ENCODE data around the gene UBQLN3. TPM values are rescaled to one million over a fixed set of nuclear protein-coding genes. Genes with fewer than 3 reads are reported as not detected.

The UBQLN3 gene
- under 1 TPM in 1 of 2 donors, not detected in 1; 0.34 TPM for total RNA-seq

GRCh38 chr11:5509803-5510202 is at the start of gene UBQLN3:
UBQLN3 (minus strand) TSS chr11:5509957; CDS start chr11:5509558, 399 bp downstream.
- Mint-ChIP-seq H3K4me1 (no peaks in the 10 kb centered on the region), H3K27me3 (peaks cover 14% of the 10 kb centered on the region), H3K27ac (no peak within 1 kb of the TSS), H3K4me3 (no peak within 1 kb of the TSS), H3K36me3 (ENCODE audit: low read depth) (no peaks in the 10 kb centered on the region), H3K9me3 (no peaks in the 10 kb centered on the region)
- ATAC-seq (replicated peaks): no peak

GRCh38 chr11:5557751-5558150 is 48.0 kb upstream of the UBQLN3 start:
- no peak overlapping the region for H3K27ac Mint-ChIP-seq
- no peak for ATAC-seq (replicated peaks)
- no peak overlapping the region for H3K4me3 Mint-ChIP-seq
- no peaks in the 10 kb centered on the region for H3K4me1 Mint-ChIP-seq
- H3K9me3 Mint-ChIP-seq: no peaks in the 10 kb centered on the region
- peaks cover 8% of the 10 kb centered on the region for H3K27me3 Mint-ChIP-seq
- no peaks in the 10 kb centered on the region for H3K36me3 Mint-ChIP-seq (ENCODE audit: low read depth)

GRCh38 chr11:5556596-5557188 is 46.9 kb upstream of the UBQLN3 start:
- Mint-ChIP-seq H3K9me3 (no peaks in the 10 kb centered on the region), H3K36me3 (ENCODE audit: low read depth) (no peaks in the 10 kb centered on the region), H3K27ac (no peak overlapping the region), H3K4me1 (no peaks in the 10 kb centered on the region), H3K4me3 (no peak overlapping the region), H3K27me3 (peaks cover 8% of the 10 kb centered on the region)
- ATAC-seq (replicated peaks): no peak

DNA sequence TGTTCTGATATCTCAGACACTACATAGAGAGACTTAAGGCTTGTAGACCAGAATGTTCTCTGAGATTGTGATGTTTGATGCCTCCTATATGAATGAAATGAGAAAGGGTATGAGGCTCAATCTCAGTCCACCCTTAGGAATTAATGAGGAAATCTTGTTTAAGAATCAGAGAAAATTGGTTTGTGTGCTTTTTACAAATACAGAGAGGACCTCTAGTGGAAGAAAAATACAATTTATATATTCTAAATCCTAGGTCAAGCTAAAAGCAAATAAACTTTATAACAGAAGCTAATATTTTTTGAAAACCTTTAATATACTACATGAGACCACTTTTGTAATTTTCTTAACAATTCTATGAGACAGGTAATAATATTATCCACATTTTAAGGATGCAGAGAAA is 43.6 kb upstream of the UBQLN3 start:
- Mint-ChIP-seq H3K27ac (no peak overlapping the region), H3K9me3 (no peaks in the 10 kb centered on the region), H3K27me3 (peaks cover 5% of the 10 kb centered on the region), H3K4me1 (no peaks in the 10 kb centered on the region), H3K4me3 (no peak overlapping the region), H3K36me3 (ENCODE audit: low read depth) (no peaks in the 10 kb centered on the region)
- no peak for ATAC-seq (replicated peaks)

DNA sequence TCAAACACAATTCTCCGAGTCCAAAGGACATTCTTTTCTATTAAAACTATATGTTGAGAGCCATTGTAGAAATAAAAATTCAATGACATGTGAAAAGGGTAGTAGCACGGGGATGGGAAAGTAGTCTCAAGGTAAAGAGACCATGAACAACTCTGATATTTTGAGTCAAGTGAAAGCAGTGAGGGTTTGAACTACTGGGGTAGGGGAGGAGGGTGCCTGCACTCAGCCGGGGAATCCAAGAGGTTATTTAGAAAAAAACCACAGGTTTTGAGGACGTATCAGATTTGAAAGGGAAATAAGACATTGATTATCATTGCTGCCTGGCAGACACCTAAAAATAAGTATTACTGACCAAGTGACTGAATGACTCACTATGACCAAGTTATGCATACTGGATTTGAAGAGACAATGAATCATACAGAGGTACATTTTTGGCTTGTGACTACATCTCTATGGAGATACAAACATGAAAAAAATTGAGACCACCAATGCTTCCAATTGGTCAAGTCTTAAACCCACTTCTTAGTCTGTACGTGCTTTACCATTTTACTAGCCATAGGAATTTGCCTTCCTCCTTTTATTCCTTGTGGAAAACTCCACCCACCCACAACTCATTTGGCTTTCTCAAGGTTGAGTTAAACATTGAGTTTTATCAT is 40.8 kb upstream of the UBQLN3 start:
- no peak overlapping the region for H3K4me3 Mint-ChIP-seq
- peak; percentile 37 for ATAC-seq (replicated peaks)
- no peaks in the 10 kb centered on the region for H3K9me3 Mint-ChIP-seq
- H3K4me1 Mint-ChIP-seq: no peaks in the 10 kb centered on the region
- H3K27ac Mint-ChIP-seq: no peak overlapping the region
- no peaks in the 10 kb centered on the region for H3K36me3 Mint-ChIP-seq (ENCODE audit: low read depth)
- H3K27me3 Mint-ChIP-seq: peaks cover 7% of the 10 kb centered on the region

GRCh38 chr11:5548440-5548839 is 38.7 kb upstream of the UBQLN3 start, which contains the start of gene OR52H1:
OR52H1 (minus strand) TSS chr11:5548540; CDS start chr11:5545505, 3,035 bp downstream.
- no peaks in the 10 kb centered on the region for H3K36me3 Mint-ChIP-seq (ENCODE audit: low read depth)
- H3K4me3 Mint-ChIP-seq: no peak within 1 kb of the TSS

DNA sequence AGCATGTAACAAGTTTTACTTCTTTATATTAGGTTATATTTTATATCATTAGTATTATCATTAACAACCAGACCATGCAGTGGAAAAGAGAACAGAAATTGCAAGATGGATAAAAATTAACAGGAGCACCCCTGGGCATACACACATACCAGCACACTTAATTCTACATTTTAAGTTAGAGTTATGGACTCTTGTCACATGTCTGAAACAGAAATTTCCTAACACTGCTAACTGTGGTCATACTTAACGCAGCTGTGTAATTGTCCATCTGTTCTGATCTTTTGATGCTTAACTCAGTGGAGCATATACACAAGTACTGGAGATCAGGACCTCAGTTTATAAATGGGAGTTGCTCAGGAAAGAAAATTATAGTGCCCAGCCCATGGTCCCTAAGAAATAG is 38.2 kb upstream of the UBQLN3 start:
- H3K4me3 Mint-ChIP-seq: no peak overlapping the region
- peaks cover 3% of the 10 kb centered on the region for H3K27me3 Mint-ChIP-seq
- ATAC-seq (replicated peaks): no peak
- H3K36me3 Mint-ChIP-seq (ENCODE audit: low read depth): no peaks in the 10 kb centered on the region
- no peaks in the 10 kb centered on the region for H3K4me1 Mint-ChIP-seq
- H3K9me3 Mint-ChIP-seq: no peaks in the 10 kb centered on the region
- H3K27ac Mint-ChIP-seq: no peak overlapping the region

More at GRCh38 chr11:5548440-5548839, 38.7 kb upstream of the UBQLN3 start, which contains the start of gene OR52H1:
- H3K9me3 Mint-ChIP-seq: no peaks in the 10 kb centered on the region
- H3K27me3 Mint-ChIP-seq: peaks cover 3% of the 10 kb centered on the region
- H3K27ac Mint-ChIP-seq: no peak within 1 kb of the TSS
- no peak for ATAC-seq (replicated peaks)
- H3K4me1 Mint-ChIP-seq: no peaks in the 10 kb centered on the region

DNA sequence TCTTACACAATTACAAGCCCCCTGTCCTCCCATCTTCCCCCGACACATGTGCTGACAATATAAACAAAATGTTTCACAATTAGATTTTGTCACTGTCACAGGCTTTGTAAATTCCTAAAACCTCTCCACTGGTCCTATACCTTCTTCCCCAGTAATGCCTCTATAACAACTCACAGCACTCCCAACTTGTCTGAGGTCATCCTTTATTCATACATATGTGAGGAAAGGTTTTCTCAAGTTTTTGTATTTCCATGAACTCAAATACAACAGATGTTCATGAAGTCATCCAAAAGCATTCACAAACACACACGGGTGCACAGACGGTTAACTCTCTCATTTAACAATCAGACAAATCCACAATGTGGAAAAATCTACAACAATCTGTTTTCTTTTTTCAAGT is 36.7 kb upstream of the UBQLN3 start:
- Mint-ChIP-seq H3K4me3 (no peak overlapping the region), H3K27ac (no peak overlapping the region), H3K27me3 (peaks cover 6% of the 10 kb centered on the region), H3K4me1 (no peaks in the 10 kb centered on the region), H3K36me3 (ENCODE audit: low read depth) (no peaks in the 10 kb centered on the region), H3K9me3 (no peaks in the 10 kb centered on the region)
- no peak for ATAC-seq (replicated peaks)

- no peaks in the 10 kb centered on the region for H3K9me3 Mint-ChIP-seq
- peaks cover 6% of the 10 kb centered on the region for H3K27me3 Mint-ChIP-seq
- H3K4me1 Mint-ChIP-seq: no peaks in the 10 kb centered on the region
- H3K27ac Mint-ChIP-seq: no peak overlapping the region
- no peak for ATAC-seq (replicated peaks)
- H3K36me3 Mint-ChIP-seq (ENCODE audit: low read depth): no peaks in the 10 kb centered on the region
- H3K4me3 Mint-ChIP-seq: no peak overlapping the region
These were observed 31.7 kb upstream of the UBQLN3 start for GRCh38 chr11:5541427-5541826.

DNA sequence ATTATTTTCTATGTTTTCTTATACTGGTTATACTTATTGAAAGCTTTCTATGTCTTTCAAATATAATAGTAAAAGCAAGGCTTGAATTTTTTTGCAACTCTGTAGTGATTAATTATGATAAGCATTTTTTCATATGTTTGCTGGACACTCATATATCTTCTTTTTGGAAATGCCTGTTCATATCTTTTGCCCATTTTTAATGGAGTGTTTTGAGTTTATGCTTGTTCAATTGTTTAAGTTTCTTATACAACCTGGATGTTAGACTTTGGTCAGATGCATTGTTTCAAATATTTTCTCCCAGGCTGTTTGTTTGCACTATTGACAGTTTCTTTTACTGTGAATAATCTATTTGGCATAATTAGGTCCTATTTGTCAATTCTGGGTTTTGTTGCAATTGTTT is 26.7 kb upstream of the UBQLN3 start:
- ATAC-seq (replicated peaks): no peak
- H3K36me3 Mint-ChIP-seq (ENCODE audit: low read depth): no peaks in the 10 kb centered on the region
- peaks cover 3% of the 10 kb centered on the region for H3K27me3 Mint-ChIP-seq
- H3K9me3 Mint-ChIP-seq: no peaks in the 10 kb centered on the region
- H3K4me1 Mint-ChIP-seq: no peaks in the 10 kb centered on the region
- no peak overlapping the region for H3K4me3 Mint-ChIP-seq
- H3K27ac Mint-ChIP-seq: no peak overlapping the region

- Mint-ChIP-seq H3K36me3 (ENCODE audit: low read depth) (no peaks in the 10 kb centered on the region), H3K27ac (no peak overlapping the region), H3K9me3 (no peaks in the 10 kb centered on the region), H3K4me3 (no peak overlapping the region), H3K27me3 (no peaks in the 10 kb centered on the region), H3K4me1 (no peaks in the 10 kb centered on the region)
- no peak for ATAC-seq (replicated peaks)
These were observed 24.3 kb upstream of the UBQLN3 start for GRCh38 chr11:5534046-5534445.

- no peaks in the 10 kb centered on the region for H3K9me3 Mint-ChIP-seq
These were observed 21.5 kb upstream of the UBQLN3 start for GRCh38 chr11:5531053-5531831.

GRCh38 chr11:5528495-5528894 is 18.7 kb upstream of the UBQLN3 start:
- no peak overlapping the region for H3K4me3 Mint-ChIP-seq
- H3K27ac Mint-ChIP-seq: no peak overlapping the region
- H3K36me3 Mint-ChIP-seq (ENCODE audit: low read depth): no peaks in the 10 kb centered on the region
- H3K4me1 Mint-ChIP-seq: no peaks in the 10 kb centered on the region
- no peaks in the 10 kb centered on the region for H3K9me3 Mint-ChIP-seq
- no peak for ATAC-seq (replicated peaks)
- no peaks in the 10 kb centered on the region for H3K27me3 Mint-ChIP-seq

More at GRCh38 chr11:5531053-5531831, 21.5 kb upstream of the UBQLN3 start:
- Mint-ChIP-seq H3K4me1 (no peaks in the 10 kb centered on the region), H3K27me3 (no peaks in the 10 kb centered on the region), H3K27ac (no peak overlapping the region), H3K36me3 (ENCODE audit: low read depth) (no peaks in the 10 kb centered on the region), H3K4me3 (no peak overlapping the region)
- no peak for ATAC-seq (replicated peaks)

DNA sequence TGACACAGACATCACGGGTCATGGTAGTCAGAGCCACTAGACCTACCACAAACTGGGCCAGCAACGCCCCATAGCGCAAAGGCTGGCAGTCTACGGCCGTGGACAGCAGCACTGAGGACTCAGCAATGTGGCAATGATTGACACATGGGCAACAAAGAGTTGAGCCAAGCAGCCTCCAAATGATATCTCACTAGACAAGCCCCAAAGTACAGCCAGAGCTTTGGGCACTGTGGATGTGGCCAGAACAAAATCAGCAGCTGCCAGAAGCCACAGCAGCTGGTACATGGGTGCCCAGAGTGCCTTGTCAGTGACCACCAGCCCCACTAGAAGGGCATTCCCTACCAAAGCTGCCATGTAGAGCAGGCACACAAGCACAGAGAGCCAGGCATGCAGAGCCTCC is 18.0 kb upstream of the UBQLN3 start:
- H3K27ac Mint-ChIP-seq: no peak overlapping the region
- ATAC-seq (replicated peaks): no peak
- H3K4me3 Mint-ChIP-seq: no peak overlapping the region
- no peaks in the 10 kb centered on the region for H3K36me3 Mint-ChIP-seq (ENCODE audit: low read depth)
- H3K27me3 Mint-ChIP-seq: no peaks in the 10 kb centered on the region
- H3K4me1 Mint-ChIP-seq: no peaks in the 10 kb centered on the region
- H3K9me3 Mint-ChIP-seq: no peaks in the 10 kb centered on the region

- no peak for ATAC-seq (replicated peaks)
These were observed 15.0 kb upstream of the UBQLN3 start for GRCh38 chr11:5524756-5525155.

More at GRCh38 chr11:5524756-5525155, 15.0 kb upstream of the UBQLN3 start:
- Mint-ChIP-seq H3K36me3 (ENCODE audit: low read depth) (no peaks in the 10 kb centered on the region), H3K27me3 (no peaks in the 10 kb centered on the region), H3K27ac (no peak overlapping the region), H3K9me3 (no peaks in the 10 kb centered on the region), H3K4me1 (no peaks in the 10 kb centered on the region), H3K4me3 (no peak overlapping the region)
